Measurements from ENCODE around the gene TENM4. TPM values are rescaled to one million over a fixed set of nuclear protein-coding genes. Genes with fewer than 3 reads are reported as not detected.

The TENM4 gene
- total RNA-seq, 1 donor from 2014 or later: 11.9 TPM

GRCh38 chr11:78821371-78822306 lies 619.2 kb downstream of the TENM4 start:
- intact Hi-C loops (cut with DNase I): no loop called here
- Histone ChIP-seq H3K27ac (no peak overlapping the region), H3K4me1 (peaks cover 0 to 2% of the 10 kb centered on the region in 2 donors), H3K4me3 (no peak overlapping the region), H3K36me3 (no peaks in the 10 kb centered on the region), H3K9me3 (no peaks in the 10 kb centered on the region), H3K27me3 (no peaks in the 10 kb centered on the region)
- DNase-seq (ENCODE audit: low spot score in 2 of 2): no peak
- TF ChIP-seq CTCF (IDR thresholded peaks at IDR 0.05): no peak

- no peak overlapping the region for H3K4me3 ChIP-seq
- TF ChIP-seq CTCF (IDR thresholded peaks at IDR 0.05): no peak
These were observed 620.1 kb downstream of the TENM4 start for GRCh38 chr11:78820741-78821140.

GRCh38 chr11:78818201-78818600 lies 622.6 kb downstream of the TENM4 start:
- no peak for DNase-seq (ENCODE audit: low spot score in 2 of 2)
- Histone ChIP-seq H3K4me1 (no peaks in the 10 kb centered on the region), H3K27me3 (no peaks in the 10 kb centered on the region), H3K9me3 (no peaks in the 10 kb centered on the region), H3K4me3 (no peak overlapping the region), H3K36me3 (no peaks in the 10 kb centered on the region), H3K27ac (no peak overlapping the region)
- intact Hi-C loops (cut with DNase I): no loop called here
- TF ChIP-seq CTCF (IDR thresholded peaks at IDR 0.05): no peak

More at GRCh38 chr11:78820741-78821140, 620.1 kb downstream of the TENM4 start:
- no peak for DNase-seq (ENCODE audit: low spot score in 2 of 2)
- Histone ChIP-seq H3K4me1 (peaks cover 0 to 2% of the 10 kb centered on the region in 2 donors), H3K9me3 (no peaks in the 10 kb centered on the region), H3K36me3 (no peaks in the 10 kb centered on the region), H3K27ac (no peak overlapping the region), H3K27me3 (no peaks in the 10 kb centered on the region)
- intact Hi-C loops (cut with DNase I): no loop called here

- H3K27ac ChIP-seq: no peak overlapping the region
- no peaks in the 10 kb centered on the region for H3K9me3 ChIP-seq
- no peak for TF ChIP-seq CTCF (IDR thresholded peaks at IDR 0.05)
- no peaks in the 10 kb centered on the region for H3K4me1 ChIP-seq
- H3K36me3 ChIP-seq: no peaks in the 10 kb centered on the region
- DNase-seq (ENCODE audit: low spot score in 2 of 2): no peak
- H3K4me3 ChIP-seq: no peak overlapping the region
- intact Hi-C loops (cut with DNase I): no loop called here
- no peaks in the 10 kb centered on the region for H3K27me3 ChIP-seq
These were observed 625.0 kb downstream of the TENM4 start for GRCh38 chr11:78815831-78816230.

GRCh38 chr11:78812513-78813293 lies 628.1 kb downstream of the TENM4 start:
- no peaks in the 10 kb centered on the region for H3K4me1 ChIP-seq
- no peak overlapping the region for H3K4me3 ChIP-seq
- H3K27ac ChIP-seq: no peak overlapping the region

More at GRCh38 chr11:78812513-78813293, 628.1 kb downstream of the TENM4 start:
- TF ChIP-seq CTCF (IDR thresholded peaks at IDR 0.05): no peak
- Histone ChIP-seq H3K27me3 (no peaks in the 10 kb centered on the region), H3K36me3 (no peaks in the 10 kb centered on the region), H3K9me3 (no peaks in the 10 kb centered on the region)
- DNase-seq (ENCODE audit: low spot score in 2 of 2): no peak
- intact Hi-C loops (cut with DNase I): no loop called here
